HepG2 (cell line): ENCODE data around the gene CST3. TPM values are rescaled to one million over a fixed set of nuclear protein-coding genes. Genes with fewer than 3 reads are reported as not detected.
A peak's percentile ranks its signal among the peaks of the same experiment; 100 is the strongest.

Source experiments
- CBX2 ChIP-seq, 2 experiments: fragments of 200-600 bp in 1 of 2; sonication (generic); formaldehyde crosslinking in 1 of 2; IDR thresholded peaks; 2 replicates each; pipeline versions ENCODE4 v1.7.0 to v1.8.1; 2018 to 2022; ENCODE audit warnings: low read depth in 2 of 2, low read length in 1 of 2, mild to moderate bottlenecking in 1 of 2, missing genetic modification reagents in 1 of 2
- DMAP1 ChIP-seq: IDR thresholded peaks from 2 replicates; pipeline ENCODE4 v1.6.1; 2016
- FOSL2 ChIP-seq: sonication (generic); formaldehyde crosslinking; IDR thresholded peaks from 2 replicates; pipeline ENCODE4 v1.4.0; 2020; ENCODE audit warnings: missing genetic modification reagents
- IKZF4 ChIP-seq: sonication (generic); formaldehyde crosslinking; IDR thresholded peaks from 2 replicates; pipeline ENCODE4 v1.5.1; 2020; ENCODE audit warnings: borderline replicate concordance, mild to moderate bottlenecking, low read depth, missing genetic modification reagents; ENCODE audit errors: not compliant biosample characterization
- KLF6 ChIP-seq: IDR thresholded peaks from 2 replicates; pipeline ENCODE4 v1.8.0; 2016; ENCODE audit warnings: missing biosample characterization, missing genetic modification reagents
- NCOR1 ChIP-seq: fragments of 200-600 bp; sonication (generic); IDR thresholded peaks from 2 replicates; pipeline ENCODE4 v1.7.0; 2017; ENCODE audit warnings: antibody characterized with exemption, low read length, borderline replicate concordance
- SAP130 ChIP-seq: IDR thresholded peaks from 2 replicates; pipeline ENCODE4 v1.6.1; 2016; ENCODE audit warnings: low read depth
- SIN3A ChIP-seq: IDR thresholded peaks from 2 replicates; pipeline ENCODE4 v1.6.1; 2011; ENCODE audit warnings: low read depth, mild to moderate bottlenecking, control low read depth, low read length, borderline replicate concordance
- SMARCE1 ChIP-seq: fragments of 450-650 bp; IDR thresholded peaks from 2 replicates; pipeline ENCODE4 v1.6.1; 2017; ENCODE audit warnings: borderline replicate concordance
- SNAPC4 ChIP-seq: sonication (generic); formaldehyde crosslinking; IDR thresholded peaks from 2 replicates; pipeline ENCODE4 v1.4.0; 2020; ENCODE audit warnings: mild to moderate bottlenecking, missing genetic modification reagents
- ZBTB10 ChIP-seq: sonication (generic); formaldehyde crosslinking; IDR thresholded peaks from 2 replicates; pipeline ENCODE4 v1.4.0; 2020; ENCODE audit warnings: missing genetic modification reagents, borderline replicate concordance
- ZNF383 ChIP-seq: sonication (generic); formaldehyde crosslinking; IDR thresholded peaks from 2 replicates; pipeline ENCODE4 v1.4.0; 2020; ENCODE audit warnings: missing genetic modification reagents, mild to moderate bottlenecking, borderline replicate concordance
- polyA plus RNA-seq, 8 experiments: library from polyadenylated mRNA; depleted of rRNA in 3 of 8; stranded (reverse) in 7 of 8; unstranded in 1 of 8; fragments of >200 nt; fragmentation: Illumina TruSeq in 4 of 8; extraction: Trizol in 4 of 8; gene quantifications; 2 replicates each; pipeline versions ENCODE4 v1.2.1 to v1.2.3, GENCODE V29; 2011 to 2016; ENCODE audit warnings: low read depth in 4 of 8, missing spikeins in 1 of 8, mixed read lengths in 1 of 8; ENCODE audit not compliant: insufficient read depth in 1 of 8
- total RNA-seq, 5 experiments: library from RNA; depleted of rRNA; stranded (reverse); fragments of >200 nt; fragmentation: Illumina TruSeq; extraction: Trizol; gene quantifications; 2 replicates each; pipeline ENCODE4 v1.2.3, GENCODE V29; 2016; ENCODE audit warnings: low read depth in 1 of 5
- TF ChIP-seq, protein P1 (sequence below): sonication (generic); formaldehyde crosslinking; IDR thresholded peaks from 2 replicates; pipeline ENCODE4 v1.4.0; 2020; ENCODE audit warnings: mild to moderate bottlenecking, missing genetic modification reagents, borderline replicate concordance
- TF ChIP-seq, protein P2 (sequence below): sonication (generic); formaldehyde crosslinking; IDR thresholded peaks from 2 replicates; pipeline ENCODE4 v1.4.0; 2020; ENCODE audit warnings: missing genetic modification reagents

Gene CST3
- total and polyA plus RNA-seq, 2 of the 13 experiments (the other 11 are each of a cell fraction or from before 2014, with no cell fraction given), result 690 to 1,005 TPM

GRCh38 chr20:23622839-23623343, 14.9 kb downstream of the CST3 start (continued):
- TF ChIP-seq ZBTB10 (CRISPR knock-in tag), result no peak
- 0 out of 2 replicates have a peak, but pooled peaks have one; percentile 44 for TF ChIP-seq KLF6
- TF ChIP-seq ZNF383 (CRISPR knock-in tag), result no peak
- TF ChIP-seq SNAPC4 (CRISPR knock-in tag), result no peak
- TF ChIP-seq, protein P1, sequence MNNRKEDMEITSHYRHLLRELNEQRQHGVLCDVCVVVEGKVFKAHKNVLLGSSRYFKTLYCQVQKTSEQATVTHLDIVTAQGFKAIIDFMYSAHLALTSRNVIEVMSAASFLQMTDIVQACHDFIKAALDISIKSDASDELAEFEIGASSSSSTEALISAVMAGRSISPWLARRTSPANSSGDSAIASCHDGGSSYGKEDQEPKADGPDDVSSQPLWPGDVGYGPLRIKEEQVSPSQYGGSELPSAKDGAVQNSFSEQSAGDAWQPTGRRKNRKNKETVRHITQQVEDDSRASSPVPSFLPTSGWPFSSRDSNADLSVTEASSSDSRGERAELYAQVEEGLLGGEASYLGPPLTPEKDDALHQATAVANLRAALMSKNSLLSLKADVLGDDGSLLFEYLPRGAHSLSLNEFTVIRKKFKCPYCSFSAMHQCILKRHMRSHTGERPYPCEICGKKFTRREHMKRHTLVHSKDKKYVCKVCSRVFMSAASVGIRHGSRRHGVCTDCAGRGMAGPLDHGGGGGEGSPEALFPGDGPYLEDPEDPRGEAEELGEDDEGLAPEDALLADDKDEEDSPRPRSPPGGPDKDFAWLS (CRISPR knock-in tag), result no peak
- no peak for TF ChIP-seq NCOR1
- TF ChIP-seq, protein P2, sequence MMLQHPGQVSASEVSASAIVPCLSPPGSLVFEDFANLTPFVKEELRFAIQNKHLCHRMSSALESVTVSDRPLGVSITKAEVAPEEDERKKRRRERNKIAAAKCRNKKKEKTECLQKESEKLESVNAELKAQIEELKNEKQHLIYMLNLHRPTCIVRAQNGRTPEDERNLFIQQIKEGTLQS (CRISPR knock-in tag), result peak; percentile 86
- TF ChIP-seq SMARCE1, result no peak
- TF ChIP-seq SIN3A, result no peak
- TF ChIP-seq FOSL2 (CRISPR knock-in tag), result peak; percentile 97
- peak; percentile 52 for TF ChIP-seq SAP130 (CRISPR knock-in tag)
- TF ChIP-seq IKZF4 (CRISPR knock-in tag), result no peak
- no peak for TF ChIP-seq CBX2 (IDR thresholded peaks at IDR 0.05; ENCODE audit: low read depth, low read length)
- TF ChIP-seq CBX2 (CRISPR knock-in tag; IDR thresholded peaks at IDR 0.05; ENCODE audit: low read depth), result no peak
- no peak for TF ChIP-seq DMAP1 (CRISPR knock-in tag)
